Fibroblast of skin of left quadriceps (primary cell): Measurements from ENCODE around the gene DDIT3.

Experiments
- DNase-seq, 2 experiments: peaks; one replicate each; pipeline ENCODE4 v3.0.0-alpha.2; 2013; ENCODE audit warnings: low read depth in 2 of 2

DDIT3 gene

GRCh38 chr12:57547288-57548012 lies 27.1 kb upstream of the DDIT3 start:
- no peak for DNase-seq

- peak; percentile 94 for DNase-seq
Observed at GRCh38 chr12:57546438-57547287, 26.3 kb upstream of the DDIT3 start, which contains the start of gene DCTN2. Gene DCTN2, minus strand, starts transcription at chr12:57547192. Its CDS starts 129 bp downstream, at chr12:57547063.

- DNase-seq: no peak
Observed at GRCh38 chr12:57545809-57546437, 25.6 kb upstream of the DDIT3 start.

GRCh38 chr12:57543581-57543980 lies 23.3 kb upstream of the DDIT3 start:
- DNase-seq: no peak

- no peak for DNase-seq
Observed at GRCh38 chr12:57541717-57542116, 21.4 kb upstream of the DDIT3 start.

GRCh38 chr12:57541001-57541400 lies 20.7 kb upstream of the DDIT3 start:
- no peak for DNase-seq

GRCh38 chr12:57539134-57539768 lies 18.9 kb upstream of the DDIT3 start:
- no peak for DNase-seq

- no peak for DNase-seq
Observed at GRCh38 chr12:57536597-57536942, 16.3 kb upstream of the DDIT3 start.

GRCh38 chr12:57535764-57536596 lies 15.7 kb upstream of the DDIT3 start:
- no peak for DNase-seq

- no peak for DNase-seq
Observed at GRCh38 chr12:57534991-57535543, 14.8 kb upstream of the DDIT3 start.

GRCh38 chr12:57534250-57534649 lies 13.9 kb upstream of the DDIT3 start:
- DNase-seq: no peak

- no peak for DNase-seq
Observed at GRCh38 chr12:57533108-57533507, 12.8 kb upstream of the DDIT3 start.

- DNase-seq: no peak
Observed at GRCh38 chr12:57531836-57532235, 11.5 kb upstream of the DDIT3 start.

GRCh38 chr12:57530396-57531142 lies 10.3 kb upstream of the DDIT3 start:
- DNase-seq: no peak

GRCh38 chr12:57529831-57530230 lies 9.5 kb upstream of the DDIT3 start:
- DNase-seq: no peak

GRCh38 chr12:57528831-57529555 lies 8.7 kb upstream of the DDIT3 start:
- no peak for DNase-seq

- DNase-seq: no peak
Observed at GRCh38 chr12:57528176-57528575, 7.9 kb upstream of the DDIT3 start.

- DNase-seq: no peak
Observed at GRCh38 chr12:57527184-57527583, 6.9 kb upstream of the DDIT3 start.

- no peak for DNase-seq
Observed at GRCh38 chr12:57526477-57527126, 6.3 kb upstream of the DDIT3 start.
